Measurements from ENCODE around the gene DPP6.

Gene DPP6

DNA sequence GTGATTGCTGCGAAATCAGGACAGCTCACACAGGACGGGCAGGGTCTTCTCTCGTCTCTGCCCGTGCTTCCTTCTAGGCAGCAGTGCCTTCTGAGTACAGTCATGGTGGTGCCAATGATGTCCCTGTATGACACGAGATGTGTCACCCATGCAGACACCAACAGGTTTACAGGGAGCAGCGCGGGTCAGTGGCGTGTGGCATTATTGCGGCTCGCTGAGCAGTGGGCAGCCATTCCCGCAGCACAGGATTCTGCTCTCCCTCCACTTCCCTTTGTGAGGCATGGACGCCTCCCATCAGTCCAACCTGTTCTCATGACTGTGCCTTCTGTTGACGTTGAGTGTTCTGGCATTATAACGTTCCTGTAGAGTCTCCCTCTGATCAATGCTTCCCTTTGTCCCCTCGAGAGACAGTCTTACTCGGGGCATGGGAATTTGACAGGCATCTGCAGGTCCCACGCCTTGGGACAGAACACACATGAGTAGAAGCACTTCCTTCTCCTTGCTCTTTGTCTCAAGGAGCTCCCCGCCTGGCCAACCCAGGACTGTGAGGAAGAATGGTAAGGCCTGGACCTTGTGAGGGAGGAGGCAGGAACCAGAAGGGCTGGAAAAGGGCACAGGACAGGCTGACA is 731.2 kb downstream of the DPP6 start:
- DNase-seq, result no peak

DNA sequence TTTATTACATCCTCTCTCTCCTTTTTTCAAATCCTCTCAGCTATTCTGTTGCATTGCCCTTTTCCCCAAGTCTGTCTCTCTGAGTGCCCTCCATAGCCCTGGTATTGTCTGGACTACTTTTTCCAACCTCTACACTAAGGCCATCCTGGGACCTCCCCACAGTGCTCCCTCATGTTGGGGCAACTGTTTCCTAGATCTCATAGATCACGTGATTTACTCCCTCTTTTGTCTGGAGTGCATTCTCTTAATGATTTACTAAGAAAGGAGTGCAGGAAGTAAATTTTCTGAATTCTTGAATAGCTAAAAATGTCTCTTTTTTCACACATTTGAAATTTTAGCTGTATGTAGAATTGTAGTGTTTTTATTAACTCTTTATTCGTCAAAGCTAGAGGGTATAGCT is 733.7 kb downstream of the DPP6 start:
- no peak for DNase-seq

DNA sequence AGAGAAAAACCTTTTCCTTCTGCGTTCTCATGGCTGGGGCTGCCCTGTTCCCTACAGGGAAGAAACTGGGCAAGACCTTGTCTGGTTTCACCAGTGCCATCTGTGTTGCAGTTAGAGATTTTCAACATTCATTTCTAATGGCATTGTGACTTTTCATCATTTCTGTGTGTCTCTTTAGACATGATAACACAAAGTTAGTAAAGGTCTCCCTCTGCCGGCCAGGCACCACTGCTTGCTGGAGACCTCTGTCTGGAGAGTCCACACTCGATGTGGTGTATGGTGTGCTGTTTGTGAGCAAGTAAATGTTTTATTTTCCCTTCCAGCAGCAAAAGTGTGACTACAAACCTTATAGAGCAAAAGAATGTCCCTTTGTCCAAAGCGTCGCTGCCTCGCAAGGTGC is 737.2 kb downstream of the DPP6 start:
- DNase-seq, result no peak

DNA sequence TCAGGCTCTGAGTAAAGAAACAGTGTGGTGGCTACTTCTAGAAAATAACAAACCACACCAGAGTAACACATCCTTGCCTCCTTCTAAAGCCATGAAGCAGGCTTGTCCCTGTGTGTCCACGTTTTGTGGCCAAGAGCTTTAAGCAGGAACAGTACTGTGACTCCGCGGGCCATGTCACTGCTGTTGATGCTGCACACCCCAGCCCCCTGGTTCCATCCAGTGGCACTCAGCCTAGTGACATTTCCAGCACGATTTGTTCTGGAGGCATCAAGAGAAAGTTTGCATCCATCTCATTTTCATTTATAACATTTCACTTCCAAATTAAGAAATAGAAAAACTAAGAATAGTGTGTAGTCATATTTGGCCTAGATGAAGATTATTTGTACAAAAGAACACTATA is 739.4 kb downstream of the DPP6 start:
- no peak for DNase-seq

DNA sequence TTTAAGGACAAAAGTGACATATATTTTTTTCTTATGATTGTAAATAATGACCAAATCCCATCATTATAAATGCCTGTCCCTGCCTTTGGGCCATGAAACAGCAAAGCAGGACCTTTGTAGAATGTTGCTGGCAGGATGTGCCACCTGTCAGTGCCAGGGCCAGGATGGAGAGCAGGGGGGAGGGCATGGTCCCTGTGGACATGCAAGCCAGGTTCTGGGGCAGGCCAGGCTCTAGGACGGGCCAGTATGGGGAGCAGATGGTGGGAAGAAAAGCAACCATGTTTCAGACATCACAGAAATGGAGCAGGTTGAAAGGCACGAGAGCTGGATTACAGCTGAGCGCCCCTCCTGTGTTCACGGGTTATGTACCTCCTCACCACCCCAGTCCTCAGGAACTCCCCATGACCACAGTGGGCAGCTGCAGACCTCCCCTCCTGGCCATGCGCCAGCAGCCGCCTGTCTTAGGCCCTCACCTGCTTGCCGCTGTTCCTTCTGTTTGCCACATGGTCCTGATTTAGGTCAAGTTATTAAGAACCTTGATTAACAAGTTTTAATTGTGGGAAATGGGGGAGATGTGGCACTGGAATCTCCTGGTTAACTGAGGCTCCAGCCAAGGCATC is 740.3 kb downstream of the DPP6 start:
- DNase-seq, result no peak

DNA sequence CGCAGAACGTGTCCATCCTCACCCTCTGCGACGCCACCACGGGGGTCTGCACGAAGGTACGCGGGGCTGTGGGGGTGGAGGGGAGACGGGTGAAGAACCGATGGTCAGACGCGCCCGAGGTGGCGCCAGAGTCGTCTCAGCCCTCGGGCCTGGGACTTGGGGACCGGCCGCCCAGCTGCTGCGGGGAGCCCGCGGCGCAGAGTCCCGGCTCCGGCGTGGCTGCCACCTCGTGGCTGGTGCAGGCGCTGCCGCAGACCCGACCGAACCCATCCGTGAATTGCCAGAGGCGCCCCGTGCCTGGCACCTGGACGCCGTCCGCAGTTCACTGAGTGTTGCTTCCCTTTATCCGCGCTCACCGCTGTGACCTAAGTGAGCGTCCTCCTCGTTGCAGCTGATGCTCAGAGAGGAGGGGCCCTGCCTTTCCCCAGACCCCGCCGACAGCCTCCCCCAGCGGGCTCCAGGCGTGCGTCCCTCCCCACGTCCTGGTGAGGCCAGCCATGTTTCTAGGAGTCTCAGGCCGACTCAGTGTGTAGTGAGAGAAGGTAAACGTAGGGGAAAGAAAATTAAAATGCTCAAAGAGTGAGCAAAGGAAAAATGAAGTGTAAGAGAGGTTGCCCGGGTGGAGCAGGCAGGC is 742.1 kb downstream of the DPP6 start:
- DNase-seq, result no peak

DNA sequence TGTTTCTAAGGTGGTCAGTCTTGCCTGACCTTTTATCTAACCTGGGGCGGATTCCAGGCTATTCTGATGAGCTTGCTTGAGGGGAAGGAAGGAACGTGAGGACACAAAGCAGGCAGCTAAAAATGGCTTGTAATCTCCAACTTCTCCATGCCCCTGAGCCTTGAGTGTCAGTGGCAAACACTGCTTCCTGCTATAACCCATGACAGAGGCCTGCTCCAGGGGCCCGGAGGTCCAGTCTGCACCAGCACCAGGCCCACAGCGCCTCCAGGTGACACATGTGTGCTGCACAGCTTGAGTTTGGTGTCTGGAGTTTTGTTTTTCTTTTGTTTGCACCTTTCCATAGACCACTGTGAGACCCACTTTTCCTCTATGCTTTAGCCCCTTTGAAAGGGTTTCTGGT is 742.8 kb downstream of the DPP6 start:
- DNase-seq, result no peak

DNA sequence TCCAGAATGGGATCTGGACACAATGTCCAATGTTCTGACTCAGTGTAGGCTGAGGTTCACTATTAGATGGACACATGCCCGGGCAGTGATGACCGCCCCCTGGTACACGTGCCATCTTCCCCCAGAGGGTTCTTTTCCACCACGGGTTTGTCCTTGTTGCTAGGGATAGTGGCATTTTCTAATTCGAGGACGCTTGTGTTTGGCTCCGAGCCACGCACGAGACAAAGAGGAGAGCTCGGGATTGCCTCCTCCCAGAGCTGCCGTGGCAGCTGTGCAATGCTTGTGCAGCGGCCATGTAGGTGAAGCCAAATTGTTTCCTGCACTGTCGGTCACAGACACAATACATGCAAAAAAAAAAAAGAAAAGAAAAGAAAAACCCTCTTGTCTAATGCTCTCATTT is 743.2 kb downstream of the DPP6 start:
- no peak for DNase-seq

DNA sequence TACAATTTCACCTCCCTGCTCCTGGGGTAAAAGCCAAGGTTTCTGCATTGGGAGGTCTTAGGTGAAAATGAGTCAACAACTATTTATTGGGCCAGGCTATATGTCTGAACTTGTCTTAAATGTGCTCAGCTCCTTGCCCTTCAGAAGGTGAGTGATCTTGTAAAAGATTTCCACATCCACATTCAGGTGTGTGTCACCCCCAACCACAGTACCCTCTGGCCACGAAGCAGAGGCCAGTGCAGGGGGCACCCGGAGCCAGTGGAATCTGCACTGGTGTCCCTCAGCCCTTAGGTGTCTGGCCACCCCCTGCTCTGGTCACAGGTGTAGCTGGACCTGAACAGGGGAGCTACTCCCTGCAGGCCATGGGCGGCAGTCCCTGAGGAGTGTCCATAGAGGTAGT is 752.3 kb downstream of the DPP6 start:
- no peak for DNase-seq

DNA sequence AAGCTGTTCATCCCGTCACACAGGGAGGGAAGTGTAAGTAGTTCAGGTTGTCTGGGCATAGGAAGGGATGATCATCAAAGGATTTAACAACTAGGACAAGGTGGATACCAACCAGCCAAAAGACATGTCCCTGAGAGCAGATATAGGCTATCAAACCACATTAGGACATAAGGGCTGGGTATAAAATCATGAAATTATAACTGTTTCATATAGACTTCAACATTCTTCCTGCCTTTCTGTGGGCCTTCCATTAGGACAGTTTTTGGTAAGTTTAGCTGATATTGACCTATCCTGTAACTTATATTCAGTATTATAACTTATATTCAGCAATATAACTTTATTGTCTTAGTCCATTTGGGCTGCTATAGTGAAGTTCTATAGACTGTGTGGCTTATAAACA is 759.8 kb downstream of the DPP6 start:
- no peak for DNase-seq

DNA sequence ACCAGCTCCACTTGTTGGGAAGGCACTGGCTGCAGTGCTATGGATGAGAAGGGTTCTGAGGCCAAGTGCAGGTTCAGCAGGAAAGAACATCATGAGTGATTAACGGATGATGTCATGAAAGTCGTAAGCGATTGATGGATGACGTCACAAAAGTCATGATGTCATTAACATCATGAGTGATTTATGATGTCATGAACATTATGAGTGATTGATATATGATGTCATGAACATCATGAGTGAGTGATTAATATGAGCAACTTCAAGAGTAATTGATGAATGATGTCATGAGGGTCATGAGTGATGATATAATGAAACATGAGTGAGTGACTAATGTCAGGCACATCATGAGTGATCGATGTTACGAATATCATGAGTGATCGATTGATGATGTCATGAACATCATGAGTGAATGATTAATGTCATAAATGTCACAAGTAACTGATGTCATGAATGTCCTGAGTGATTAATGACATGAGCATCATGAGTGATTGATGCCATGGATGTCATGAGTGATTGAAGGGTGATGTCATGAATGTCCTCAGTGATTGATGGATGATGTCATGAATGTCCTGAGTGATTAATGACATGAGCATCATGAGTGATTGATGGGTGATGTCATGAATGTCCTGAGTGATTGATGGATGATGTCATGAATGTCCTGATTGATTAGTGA is 765.2 kb downstream of the DPP6 start:
- no peak for DNase-seq

DNA sequence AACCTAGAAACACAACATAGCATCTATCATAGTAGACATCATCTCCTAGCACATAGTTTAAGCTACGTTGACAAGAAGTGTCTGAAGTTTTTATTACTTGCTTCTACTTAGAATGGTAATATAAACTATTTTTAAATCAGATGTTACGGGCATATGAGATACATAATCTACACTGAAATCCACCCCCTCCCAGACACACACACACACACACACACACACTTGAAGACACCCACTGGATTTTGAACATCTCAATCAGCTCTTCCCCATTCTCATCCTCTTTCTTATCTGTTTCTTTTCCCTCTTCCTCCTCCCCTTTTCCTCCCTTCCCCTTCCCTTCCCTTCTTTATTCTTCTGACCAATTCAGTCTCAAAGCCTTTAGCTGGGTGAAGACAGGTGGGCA is 774.8 kb downstream of the DPP6 start:
- no peak for DNase-seq

DNA sequence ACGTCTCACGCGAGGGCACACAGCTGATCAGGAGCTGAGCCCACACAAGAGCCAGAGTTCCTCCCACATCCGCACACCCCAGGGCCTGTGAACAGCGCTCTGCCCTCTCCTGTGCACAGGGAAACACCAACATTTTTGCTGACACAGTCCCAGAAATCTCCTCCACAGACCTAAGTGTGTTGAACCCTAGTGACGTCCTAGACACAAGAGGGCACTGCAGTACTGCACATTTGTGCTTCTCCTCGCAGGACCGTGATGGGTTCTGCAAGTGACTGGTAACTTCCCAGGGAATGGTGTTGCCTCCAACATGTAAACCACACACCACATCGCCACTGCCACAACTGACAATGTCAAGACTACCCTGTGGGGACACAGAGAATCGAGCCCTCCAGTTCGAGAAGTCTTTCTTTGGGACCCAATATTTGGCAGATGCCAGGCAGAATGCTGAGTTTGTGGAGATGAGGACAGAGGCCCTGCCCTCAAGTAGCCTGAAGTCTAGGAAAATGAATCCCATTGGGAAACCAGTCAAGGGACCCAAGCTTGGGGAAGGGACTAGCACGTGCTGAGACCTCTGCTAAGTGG is 780.5 kb downstream of the DPP6 start:
- DNase-seq, result no peak

DNA sequence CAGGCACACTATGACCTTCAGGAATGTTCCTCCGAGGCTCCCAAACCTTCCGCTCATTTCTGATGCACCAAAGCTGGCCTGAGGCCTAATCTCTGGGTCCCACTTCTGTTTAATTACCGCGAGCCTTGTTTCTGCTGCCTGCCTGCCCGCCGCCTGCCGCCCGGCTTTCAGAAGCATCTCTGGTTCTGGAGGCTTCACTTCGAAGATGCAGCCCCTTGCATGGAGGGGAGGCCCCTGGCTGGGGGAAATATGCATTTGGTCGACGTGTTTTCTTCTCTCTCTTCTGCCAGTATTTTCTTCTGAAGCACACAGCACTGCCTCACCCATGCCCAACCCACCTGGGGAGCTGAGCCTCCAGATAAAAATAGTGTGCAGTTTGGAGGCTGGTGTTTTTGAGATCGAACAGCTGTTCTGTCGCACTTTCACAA is 783.8 kb downstream of the DPP6 start:
- no peak for DNase-seq

DNA sequence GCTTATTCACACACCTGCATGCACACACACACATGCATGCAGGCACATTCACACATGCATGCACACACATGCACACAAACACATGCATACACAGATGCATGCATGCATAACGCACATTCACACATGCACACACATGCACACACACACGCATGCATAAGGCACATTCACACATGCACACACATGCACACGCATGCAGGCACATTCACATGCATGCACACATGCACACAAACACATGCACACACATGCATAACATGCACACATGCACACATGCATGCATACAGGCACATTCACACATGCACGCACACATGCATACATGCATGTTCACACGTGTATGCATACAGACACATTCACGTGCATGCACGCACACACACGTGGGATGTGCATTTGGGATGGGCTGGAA is 784.9 kb downstream of the DPP6 start:
- no peak for DNase-seq

DNA sequence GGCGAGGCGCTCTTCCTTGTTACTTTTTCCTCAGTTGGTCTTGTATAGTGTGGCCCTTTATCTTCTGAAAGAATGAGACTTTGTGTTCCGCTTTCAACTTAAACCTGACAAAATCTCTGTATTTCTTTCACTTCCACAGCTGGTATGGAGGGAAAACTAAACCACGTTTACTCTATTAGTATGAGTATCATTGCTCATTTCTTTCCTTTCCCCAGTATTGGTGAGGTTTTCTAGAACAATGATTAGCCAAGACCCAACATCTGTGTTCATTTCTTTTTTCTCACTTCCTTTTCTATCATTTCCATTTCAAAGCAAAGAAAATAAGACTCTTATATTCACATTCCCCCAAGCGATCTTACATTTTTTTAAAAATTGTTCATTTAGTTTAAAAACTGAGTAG is 785.4 kb downstream of the DPP6 start:
- DNase-seq, result no peak

DNA sequence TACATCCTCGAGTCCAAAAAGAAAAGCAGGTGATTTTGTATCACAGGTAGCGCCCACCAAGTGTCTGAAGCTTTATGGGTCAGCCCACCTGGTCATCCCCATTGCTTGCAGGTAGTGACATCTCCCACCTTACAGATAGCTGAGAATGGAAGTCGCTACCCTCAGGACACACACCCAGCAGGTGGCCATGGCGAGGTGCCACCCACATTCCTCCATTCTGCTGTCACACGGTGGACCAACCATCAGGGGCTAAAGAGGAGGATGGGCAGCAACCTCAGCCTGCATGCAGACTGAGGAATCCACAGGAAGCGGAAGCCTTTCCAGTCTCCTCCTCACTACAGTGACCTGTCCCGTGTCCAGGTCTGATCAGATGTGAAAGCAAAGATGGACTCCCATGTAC is 787.9 kb downstream of the DPP6 start:
- DNase-seq, result no peak

DNA sequence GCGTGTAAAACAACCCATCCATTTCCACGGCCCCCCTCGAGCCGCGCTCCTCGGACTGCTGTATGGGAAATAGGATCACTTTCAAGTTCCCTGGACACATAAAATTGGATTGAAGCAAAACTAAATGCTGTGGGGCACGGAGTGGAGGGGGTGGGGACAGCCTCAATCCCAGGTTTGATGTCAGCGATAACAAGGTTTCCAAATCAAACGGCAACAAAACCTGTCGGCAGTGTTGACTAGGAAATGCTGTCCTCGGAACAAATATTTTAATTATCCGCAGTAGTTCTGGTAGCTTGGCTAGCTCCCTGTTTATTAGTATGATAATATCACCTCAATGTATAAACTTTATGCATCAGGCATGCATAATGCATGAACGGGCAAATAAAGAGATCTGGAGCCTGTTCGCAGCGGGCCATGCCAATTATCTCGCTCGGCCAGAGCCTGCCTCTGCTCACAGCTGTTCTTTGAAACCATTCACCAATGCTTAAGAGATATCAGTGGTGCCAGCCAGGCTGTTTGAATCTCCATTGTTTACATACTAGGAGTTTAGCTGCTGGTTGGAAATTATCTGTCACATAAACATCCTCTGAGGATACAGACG is 789.6 kb downstream of the DPP6 start:
- DNase-seq, result no peak

DNA sequence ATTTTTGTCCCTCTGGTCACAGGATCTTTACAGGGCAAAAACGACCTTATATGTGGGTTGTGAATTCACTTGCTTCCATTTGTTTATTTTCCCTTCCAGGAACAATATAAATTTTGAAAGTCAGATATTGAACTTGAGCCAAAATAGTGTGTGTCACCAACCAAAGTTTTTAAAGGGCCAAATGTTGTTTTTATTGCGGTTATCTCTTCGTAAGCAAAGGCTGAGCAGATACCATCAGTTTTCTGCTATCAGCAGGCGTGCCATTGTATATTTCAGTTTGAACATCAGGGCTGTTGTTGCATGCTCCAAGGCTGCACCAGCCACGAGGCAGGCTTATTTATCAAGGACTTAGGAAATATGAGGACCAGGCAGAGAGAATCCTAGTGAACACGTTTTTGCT is 790.4 kb downstream of the DPP6 start:
- DNase-seq, result no peak

DNA sequence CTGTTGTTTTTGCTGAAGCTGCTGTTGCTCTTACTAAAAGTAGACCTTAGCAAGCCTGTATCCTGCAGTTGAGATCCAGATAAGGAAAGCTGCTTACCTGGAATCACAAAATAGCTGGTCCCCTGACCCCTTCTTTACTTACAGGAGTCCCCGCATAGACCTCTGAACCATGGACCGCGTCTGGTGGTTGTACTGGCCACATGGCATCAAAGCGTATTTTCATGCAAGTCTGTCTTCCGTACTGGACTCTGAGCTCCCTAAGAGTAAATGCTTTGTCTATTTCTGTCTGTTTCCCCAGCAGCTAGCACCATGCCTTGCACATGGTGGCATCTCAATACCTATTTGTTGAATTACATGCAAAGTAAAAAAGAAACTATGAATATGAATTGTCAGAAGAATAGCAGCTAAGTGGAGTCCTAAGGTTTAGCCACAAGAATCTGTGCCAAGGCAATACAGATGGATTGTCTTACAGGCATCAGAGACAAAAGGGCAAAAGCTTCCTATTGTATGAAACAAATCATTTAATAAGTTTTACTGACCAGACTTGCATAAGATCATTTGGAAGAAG is 791.6 kb downstream of the DPP6 start:
- DNase-seq, result no peak

DNA sequence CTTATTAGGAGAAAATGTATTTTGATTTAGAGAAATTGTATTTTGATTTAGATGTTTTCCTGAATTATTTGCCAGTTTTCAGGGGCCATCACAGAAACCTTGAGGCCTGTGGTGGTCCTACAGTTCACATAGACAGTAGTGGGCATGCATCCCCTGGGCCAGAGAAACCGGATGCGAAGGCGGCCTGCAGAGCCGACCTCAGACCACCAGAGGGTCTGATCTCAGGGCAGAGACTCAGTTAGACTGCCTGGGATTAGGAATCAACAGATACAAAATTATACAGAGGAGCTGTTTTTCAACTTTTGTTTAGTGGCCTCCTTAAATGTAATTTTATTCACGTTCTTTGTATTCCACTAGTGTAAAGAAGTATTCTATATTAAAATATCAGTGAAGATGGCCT is 792.3 kb downstream of the DPP6 start:
- DNase-seq, result no peak

DNA sequence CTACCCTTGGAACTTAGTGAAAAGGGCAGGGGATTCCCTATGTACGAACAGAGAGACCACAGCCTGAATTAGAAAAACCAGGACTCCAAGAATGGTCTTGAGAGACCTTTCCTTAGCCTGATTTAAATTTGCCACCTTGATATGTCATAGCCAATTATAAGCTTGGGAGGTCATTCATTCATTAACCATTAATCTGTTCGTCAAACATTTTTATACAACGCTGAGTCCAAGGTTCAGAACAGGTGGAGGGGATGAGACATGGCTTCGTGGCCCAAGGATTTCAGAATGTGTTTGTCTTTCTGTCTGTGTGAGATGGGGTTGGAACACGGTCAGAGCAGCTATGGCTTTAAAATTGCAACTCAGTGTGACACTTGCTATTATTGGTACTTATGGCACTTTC is 792.8 kb downstream of the DPP6 start:
- no peak for DNase-seq

DNA sequence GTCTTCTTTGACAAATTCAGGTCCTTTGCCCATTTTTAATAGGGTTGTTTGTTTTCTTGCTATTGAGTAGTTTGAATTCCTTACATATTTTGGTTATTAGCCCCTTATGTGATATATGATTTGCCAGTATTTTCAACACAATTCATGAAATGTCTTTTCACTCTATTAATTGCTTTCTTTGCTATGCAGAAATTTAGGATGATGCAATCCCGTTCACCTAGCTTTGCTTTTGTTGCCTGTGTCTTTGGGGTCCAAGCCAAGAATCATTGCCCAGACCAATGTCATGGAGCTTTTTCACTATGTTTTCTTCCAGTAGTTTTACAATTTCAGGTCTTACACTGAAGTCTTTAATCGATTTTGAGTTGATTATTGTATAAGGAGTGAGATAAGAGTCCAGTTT is 796.3 kb downstream of the DPP6 start:
- no peak for DNase-seq

Measured in CD4-positive, alpha-beta T cell treated with Interleukin-6 for 4 hours (primary cell).